KBM-7 (cell line): ENCODE data around the gene GAP43.
"Not testable (repeated sequence)": the region's sequence is repeated elsewhere in the genome, so short reads cannot be mapped to it uniquely, and the experiment has no call there.

ENCODE experiments used
- DNase-seq: peaks from one replicate; pipeline ENCODE4 v3.0.0-alpha.2; 2015
- in situ Hi-C: fragments of 300-500 bp; cut with MboI; formaldehyde crosslinking; loops from 2 replicates; pipeline ENCODE4 v1.14.3; 2020; ENCODE audit warnings: low sequenced_read_pairs, low pct_unique_long_range_greater_than_20kb, mixed read lengths

GAP43 gene

DNA sequence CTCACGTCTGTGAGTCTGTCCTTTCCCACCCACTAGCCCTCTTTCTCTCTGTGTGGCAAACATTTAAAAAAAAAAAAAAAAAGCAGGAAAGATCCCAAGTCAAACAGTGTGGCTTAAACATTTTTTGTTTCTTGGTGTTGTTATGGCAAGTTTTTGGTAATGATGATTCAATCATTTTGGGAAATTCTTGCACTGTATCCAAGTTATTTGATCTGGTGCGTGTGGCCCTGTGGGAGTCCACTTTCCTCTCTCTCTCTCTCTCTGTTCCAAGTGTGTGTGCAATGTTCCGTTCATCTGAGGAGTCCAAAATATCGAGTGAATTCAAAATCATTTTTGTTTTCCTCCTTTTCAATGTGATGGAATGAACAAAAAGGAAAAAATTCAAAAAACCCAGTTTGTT lies 97.7 kb downstream of the GAP43 start:
- DNase-seq: no peak
- in situ Hi-C loops: no loop called here

DNA sequence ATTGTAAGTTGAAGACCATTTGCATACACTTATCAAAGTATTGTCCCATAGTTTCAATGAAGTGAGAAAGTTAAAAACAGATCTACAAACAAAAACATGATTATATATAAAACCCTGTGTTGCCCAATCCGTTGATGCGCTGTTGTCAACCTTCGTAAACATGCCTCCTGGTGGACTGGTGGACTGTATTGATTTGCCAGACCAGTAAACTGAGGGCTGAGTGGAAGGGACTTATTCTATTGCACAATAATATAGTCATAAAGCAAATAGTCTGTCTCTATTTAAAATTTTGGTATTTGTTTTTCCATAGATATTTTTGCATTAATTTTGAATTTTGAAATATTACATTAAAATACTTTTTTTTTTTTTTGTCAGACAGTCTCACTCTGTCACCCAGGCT lies 102.5 kb downstream of the GAP43 start:
- DNase-seq: no peak
- in situ Hi-C loops: no loop called here

DNA sequence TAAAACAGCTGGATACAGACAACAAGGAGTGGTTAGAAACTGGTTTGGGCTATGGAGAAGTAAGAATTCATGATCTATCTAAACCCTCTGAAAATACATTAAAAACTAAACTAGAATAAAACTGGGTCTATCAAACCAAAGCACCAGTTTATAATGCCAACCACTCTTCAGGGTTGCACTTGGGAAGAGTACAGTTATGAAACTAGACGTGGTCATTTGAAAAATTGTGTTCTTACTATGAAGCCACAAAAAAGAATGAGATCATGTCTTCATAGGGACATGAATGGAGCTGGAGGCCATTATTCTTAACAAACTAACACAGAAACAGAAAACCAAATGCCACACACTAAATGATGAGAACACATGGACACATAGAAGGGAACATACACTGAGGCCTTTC lies 103.8 kb downstream of the GAP43 start:
- in situ Hi-C loops: no loop called here
- no peak for DNase-seq

DNA sequence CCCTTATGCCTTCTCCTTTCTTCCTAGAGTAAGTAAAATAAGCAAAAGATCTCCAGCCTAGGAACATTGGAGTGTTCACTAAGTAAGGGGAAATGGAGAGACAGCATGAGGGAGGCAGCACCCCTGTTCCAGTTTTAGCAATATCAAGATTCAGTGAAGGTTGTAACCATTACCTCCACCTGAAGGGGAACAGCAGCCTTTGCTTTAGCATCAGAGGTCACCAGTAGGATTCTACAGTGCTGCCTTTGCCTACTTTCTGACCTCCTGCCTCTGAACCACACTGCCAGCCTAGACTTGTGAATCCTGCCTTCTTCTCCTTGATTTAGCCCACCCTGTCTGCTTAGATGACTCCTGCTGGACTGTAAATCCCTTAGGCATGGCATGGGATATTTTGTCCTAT lies 104.7 kb downstream of the GAP43 start:
- no peak for DNase-seq
- in situ Hi-C loops: no loop called here

DNA sequence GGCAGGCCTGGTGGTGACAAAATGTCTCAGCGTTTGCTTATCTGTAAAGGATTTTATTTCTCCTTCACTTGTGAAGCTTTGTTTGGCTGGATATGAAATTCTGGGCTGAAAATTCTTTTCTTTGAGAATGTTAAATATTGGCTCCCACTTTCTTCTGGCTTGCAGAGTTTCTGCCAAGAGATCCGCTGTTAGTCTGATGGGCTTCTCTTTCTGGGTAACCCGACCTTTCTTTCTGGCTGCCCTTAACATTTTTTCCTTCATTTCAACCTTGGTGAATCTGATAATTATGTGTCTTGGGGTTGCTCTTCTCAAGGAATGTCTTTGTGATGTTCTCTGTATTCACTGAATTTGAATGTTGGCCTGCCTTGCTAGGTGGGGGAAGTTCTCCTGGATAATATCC lies 113.0 kb downstream of the GAP43 start:
- DNase-seq, in situ Hi-C loops: not testable (repeated sequence)

DNA sequence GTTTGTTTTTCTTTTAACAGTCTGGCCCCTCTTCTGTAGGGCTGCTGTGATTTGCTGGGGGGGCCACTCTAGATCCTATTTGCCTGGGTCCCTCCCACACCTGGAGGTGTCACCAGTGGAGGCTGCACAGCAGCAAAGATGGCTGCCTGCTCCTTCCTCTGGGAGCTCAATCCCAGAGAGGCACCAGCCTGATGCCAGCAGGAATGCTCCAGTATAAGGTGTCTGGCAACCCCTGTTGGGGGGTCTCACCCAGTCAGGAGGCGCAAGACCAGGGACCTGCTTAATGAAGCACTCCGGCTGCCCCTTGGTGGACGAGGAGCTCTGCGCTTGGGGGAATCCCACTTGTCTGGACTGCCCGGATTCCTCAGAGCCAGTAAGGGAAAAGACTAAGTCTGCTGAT lies 118.3 kb downstream of the GAP43 start:
- DNase-seq: no peak
- in situ Hi-C loops: no loop called here

DNA sequence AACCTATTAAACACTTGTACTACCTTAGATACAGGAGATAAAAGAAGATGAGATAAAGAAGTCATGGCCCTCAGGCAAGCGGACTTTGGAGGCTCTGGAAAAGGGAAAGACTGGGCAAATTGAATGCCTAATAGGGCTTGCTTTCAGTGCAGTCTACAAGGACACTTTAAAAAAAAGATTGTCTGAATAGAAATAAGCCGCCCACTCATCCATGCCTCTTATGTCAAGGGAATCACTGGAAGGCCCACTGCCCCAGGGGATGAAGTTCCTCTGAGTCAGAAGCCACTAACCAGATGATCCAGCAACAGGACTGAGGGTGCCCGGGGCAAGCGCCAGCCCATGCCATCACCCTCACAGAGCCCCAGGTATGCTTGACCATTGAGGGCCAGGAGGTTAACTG lies 121.2 kb downstream of the GAP43 start:
- DNase-seq, in situ Hi-C loops: not testable (repeated sequence)

DNA sequence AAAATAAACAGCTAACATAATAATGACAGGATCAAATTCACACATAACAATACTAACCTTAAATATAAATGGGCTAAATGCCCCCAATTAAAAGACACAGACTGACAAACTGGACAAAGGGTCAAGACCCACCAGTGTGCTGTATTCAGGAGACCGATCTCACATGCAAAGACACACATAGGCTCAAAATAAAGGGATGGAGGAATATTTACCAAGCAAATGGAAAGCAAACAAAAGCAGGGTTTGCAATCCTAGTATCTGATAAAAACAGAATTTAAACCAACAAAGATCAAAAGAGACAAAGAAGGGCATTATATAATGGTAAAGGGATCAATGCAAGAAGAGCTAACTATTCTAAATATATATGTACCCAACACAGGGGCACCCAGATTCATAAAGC lies 129.7 kb downstream of the GAP43 start:
- DNase-seq, in situ Hi-C loops: not testable (repeated sequence)

DNA sequence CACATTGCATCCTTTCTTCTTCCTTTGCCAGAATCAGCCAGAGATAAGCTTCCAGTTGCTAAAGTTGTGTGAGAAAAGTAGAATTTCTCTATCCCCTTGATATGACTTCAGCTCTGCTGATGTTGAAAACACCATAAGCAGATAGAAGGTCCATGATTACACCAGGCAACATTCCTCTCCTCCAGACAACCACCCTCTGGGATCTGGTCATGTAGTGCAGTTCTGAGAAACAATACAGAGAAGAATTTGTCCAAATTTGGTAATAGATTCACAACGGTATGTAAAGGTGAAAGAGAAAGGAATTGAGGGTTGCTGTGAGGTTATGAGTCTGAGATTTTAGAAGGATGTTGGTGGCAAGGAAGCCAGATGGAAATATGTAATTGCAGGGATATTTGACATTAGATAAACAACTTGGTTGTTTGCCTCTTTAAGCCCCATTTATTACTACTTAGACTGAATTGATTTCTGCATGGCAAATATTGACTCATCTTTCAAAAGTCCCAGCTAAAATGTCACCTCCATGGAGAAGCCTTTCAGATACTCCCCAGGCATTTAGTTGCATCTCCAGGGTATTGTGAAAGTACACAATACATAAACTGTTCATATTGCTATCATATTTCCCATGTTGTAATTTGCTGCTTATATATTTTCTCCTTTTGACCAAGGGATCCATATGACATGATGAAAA lies 134.9 kb downstream of the GAP43 start:
- no peak for DNase-seq
- in situ Hi-C loops: no loop called here

DNA sequence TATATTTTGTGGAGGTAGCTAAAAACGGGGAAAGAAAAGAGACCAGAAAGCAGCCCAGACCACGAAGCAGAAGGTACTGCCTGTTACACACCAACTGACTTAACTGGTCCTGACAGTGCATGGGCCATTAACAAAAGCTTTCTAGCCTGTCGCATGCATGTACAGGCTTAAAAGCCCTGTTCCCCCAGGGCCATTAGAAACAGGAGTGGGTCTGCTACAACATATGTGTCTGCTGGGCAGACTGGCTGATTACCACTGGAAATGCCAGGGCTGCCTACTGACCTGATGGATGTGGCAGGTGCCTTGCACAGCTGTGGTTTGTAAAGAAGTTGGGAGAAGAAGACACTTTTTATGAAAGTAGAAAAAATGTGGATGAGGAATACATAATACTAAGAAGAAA lies 137.4 kb downstream of the GAP43 start:
- in situ Hi-C loops: no loop called here
- no peak for DNase-seq

DNA sequence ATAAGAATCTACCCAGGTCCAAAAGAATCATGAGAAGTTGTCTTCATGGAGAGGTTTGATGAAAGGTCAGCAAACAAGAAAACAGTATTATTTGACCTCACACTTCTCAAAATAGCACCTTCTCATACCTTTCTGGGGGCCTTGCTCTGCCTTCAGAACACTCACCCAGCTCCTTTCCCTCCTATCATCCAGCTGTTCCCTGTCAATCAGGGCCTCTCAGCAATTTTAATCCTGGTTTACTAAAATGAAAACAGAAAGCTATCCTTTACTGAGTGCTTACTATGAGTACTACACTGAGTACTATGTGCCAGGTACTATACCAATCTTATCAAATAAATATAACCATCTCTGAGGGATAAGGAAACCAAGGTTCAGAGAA lies 138.6 kb downstream of the GAP43 start:
- in situ Hi-C loops: no loop called here

DNA sequence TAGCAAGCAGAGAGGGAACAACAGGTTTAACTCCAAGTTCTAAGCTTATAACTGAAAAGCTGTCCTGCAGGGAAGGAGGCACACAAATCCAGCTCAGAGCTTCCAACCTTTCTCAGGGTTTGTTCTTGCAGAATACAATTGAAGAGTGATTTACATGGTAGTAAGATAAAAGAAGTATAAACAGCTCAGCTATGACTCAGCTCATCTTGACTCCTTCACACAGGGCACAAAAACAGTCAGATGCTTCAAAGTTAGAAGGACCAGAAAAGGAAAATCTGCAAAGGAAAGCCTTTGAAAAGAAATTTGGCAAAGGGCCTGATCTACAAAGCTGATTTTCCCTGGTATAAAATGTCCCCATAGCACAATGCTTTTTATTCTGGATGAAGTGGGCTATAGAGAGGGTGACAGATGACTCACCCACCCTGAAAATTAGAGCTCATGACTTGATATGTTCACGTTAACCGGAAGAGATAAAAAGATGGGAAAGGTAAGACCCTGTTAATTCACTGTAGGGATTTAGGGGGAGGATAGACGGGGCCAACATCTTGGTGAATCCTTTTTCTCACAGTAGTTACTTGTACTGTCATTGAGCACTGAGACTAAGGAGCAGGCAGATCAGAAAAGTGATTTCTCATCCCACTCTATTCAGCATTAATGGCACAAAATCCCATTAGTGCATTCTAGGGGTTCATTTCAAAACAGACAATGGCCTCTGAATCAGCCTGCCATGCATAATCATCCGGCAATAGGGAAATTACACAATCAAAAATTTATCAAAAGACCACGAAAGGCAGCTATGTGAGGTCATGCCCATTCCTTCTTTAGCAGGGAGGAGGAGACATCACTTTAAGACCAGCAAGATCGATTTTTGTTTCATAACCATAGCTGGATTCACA lies 143.5 kb downstream of the GAP43 start:
- DNase-seq: no peak
- in situ Hi-C loops: no loop called here

More for the DNA sequence above, 138.6 kb downstream of the GAP43 start:
- DNase-seq: no peak

DNA sequence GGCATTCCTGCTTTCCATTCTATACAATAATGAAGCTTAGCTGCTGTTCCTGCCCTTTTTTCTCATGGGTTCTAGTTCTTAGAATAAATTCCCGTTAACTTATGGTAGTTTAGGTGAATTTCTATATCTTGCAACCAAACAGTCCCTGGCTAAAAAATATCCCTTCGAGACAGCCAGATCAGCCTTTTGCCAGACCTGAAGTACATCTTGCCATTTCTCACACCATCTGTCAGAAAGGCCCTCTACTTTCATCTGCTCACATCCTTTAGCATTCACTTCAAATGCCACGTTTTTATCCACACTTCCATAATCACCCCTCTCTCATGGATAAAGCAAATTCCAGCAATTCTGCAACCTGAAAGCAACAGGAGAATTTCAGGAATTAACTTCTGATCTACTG lies 145.4 kb downstream of the GAP43 start:
- in situ Hi-C loops: no loop called here
- no peak for DNase-seq
